H1 (cell line): Measurements from ENCODE around the gene TMEM52B.

Experiments used
- ATF2 ChIP-seq: IDR thresholded peaks from 2 replicates; pipeline ENCODE4 v1.6.1; 2012; ENCODE audit warnings: low read length, inconsistent platforms
- ATF3 ChIP-seq: IDR thresholded peaks from 2 replicates; pipeline ENCODE4 v1.6.1; 2011; ENCODE audit warnings: low read depth, mild to moderate bottlenecking, low read length; ENCODE audit not compliant: insufficient read depth
- CBX5 ChIP-seq: fragments of 300-800, 300-1000 bp; sonication (generic); IDR thresholded peaks from 2 replicates; pipeline ENCODE4 v1.7.1; 2016; ENCODE audit warnings: antibody characterized with exemption, low read length, low read depth
- CTCF ChIP-seq, 3 experiments: IDR thresholded peaks; 1 replicate in 2 of 3; 2 replicates in 1 of 3; pipeline versions ENCODE4 v1.5.1 to v1.6.1; 2011; ENCODE audit warnings: low read length in 3 of 3, mild to moderate bottlenecking in 3 of 3, inconsistent platforms in 2 of 3, low read depth in 1 of 3, moderate library complexity in 1 of 3; ENCODE audit not compliant: insufficient read depth in 1 of 3; ENCODE audit errors: control extremely low read depth in 1 of 3
- FOSL1 ChIP-seq: IDR thresholded peaks from 2 replicates; pipeline ENCODE4 v1.6.1; 2011; ENCODE audit warnings: mild to moderate bottlenecking, low read depth, low read length, moderate library complexity; ENCODE audit not compliant: insufficient read depth
- HDAC2 ChIP-seq, 2 experiments: fragments of 300-600 bp in 1 of 2; sonication (generic) in 1 of 2; IDR thresholded peaks; 2 replicates each; pipeline ENCODE4 v1.6.1; 2011 to 2012; ENCODE audit warnings: low read depth in 2 of 2, low read length in 2 of 2, mild to moderate bottlenecking in 2 of 2, moderate library complexity in 2 of 2, borderline replicate concordance in 1 of 2, inconsistent platforms in 1 of 2
- POLR2A ChIP-seq, 2 experiments: IDR thresholded peaks; 1 replicate in 1 of 2; 2 replicates in 1 of 2; pipeline ENCODE4 v1.6.1; 2011; ENCODE audit warnings: low read depth in 2 of 2, low read length in 2 of 2, mild to moderate bottlenecking in 2 of 2; ENCODE audit errors: control extremely low read depth in 1 of 2

GRCh38 chr12:10158406-10158805, 20.4 kb upstream of the TMEM52B start:
- TF ChIP-seq POLR2A (IDR thresholded peaks at IDR 0.05; ENCODE audit: control extremely low read depth in 1 of 2, low read depth in 2 of 2, low read length in 2 of 2), result no peak
- no peak for TF ChIP-seq CBX5
- TF ChIP-seq CTCF (IDR thresholded peaks at IDR 0.05; ENCODE audit: control extremely low read depth in 1 of 3, insufficient read depth in 1 of 3, low read depth in 1 of 3, low read length in 3 of 3), result no peak
- TF ChIP-seq HDAC2 (IDR thresholded peaks at IDR 0.05; ENCODE audit: borderline replicate concordance in 1 of 2, low read depth in 2 of 2, low read length in 2 of 2), result no peak
- TF ChIP-seq ATF2, result no peak
- TF ChIP-seq FOSL1, result no peak
- no peak for TF ChIP-seq ATF3
